NB4 (cell line): ENCODE measurements around the gene NTM.

Source experiments
- DNase-seq: peaks from one replicate; pipeline ENCODE4 v3.0.0; 2010; ENCODE audit warnings: low read depth
- H3K4me3 ChIP-seq: one replicate; pipeline ENCODE4 v1.5.1; 2011; ENCODE audit warnings: mild to moderate bottlenecking, low read depth, low read length, moderate library complexity
- MYC ChIP-seq: IDR thresholded peaks from 2 replicates; pipeline ENCODE4 v1.6.1; 2011; ENCODE audit warnings: low read depth, low read length
- POLR2A ChIP-seq: IDR thresholded peaks from 2 replicates; pipeline ENCODE4 v1.6.1; 2011; ENCODE audit warnings: mild to moderate bottlenecking; ENCODE audit not compliant: insufficient read length; ENCODE audit errors: extremely low read depth
- TF ChIP-seq, protein P1 (sequence below): IDR thresholded peaks from one replicate; pipeline ENCODE4 v1.5.1; 2012; ENCODE audit warnings: low read depth, low read length
- TF ChIP-seq, protein P2 (sequence below): IDR thresholded peaks from 2 replicates; pipeline ENCODE4 v1.6.1; 2011; ENCODE audit warnings: low read depth, low read length

NTM gene

DNA sequence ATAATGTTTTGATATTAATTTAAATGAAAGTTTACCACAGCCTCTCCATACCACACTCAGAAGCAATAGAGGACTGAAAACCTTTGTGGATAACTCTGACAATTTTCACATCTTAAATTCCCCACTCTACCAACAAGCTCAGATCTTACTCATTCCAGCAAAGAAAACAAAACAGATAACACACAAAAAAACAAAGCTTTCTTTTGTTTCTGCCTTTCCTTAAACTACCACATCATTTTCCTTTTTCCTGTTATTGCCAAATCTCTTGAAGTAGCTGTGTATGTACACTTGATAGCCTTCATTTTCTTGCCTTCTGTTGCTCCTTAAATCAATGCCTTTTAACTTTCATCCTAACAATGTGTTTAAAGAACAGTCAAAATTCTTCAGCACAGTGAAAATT is 484.9 kb downstream of the NTM start:
- no peak for DNase-seq
- TF ChIP-seq, protein P1, sequence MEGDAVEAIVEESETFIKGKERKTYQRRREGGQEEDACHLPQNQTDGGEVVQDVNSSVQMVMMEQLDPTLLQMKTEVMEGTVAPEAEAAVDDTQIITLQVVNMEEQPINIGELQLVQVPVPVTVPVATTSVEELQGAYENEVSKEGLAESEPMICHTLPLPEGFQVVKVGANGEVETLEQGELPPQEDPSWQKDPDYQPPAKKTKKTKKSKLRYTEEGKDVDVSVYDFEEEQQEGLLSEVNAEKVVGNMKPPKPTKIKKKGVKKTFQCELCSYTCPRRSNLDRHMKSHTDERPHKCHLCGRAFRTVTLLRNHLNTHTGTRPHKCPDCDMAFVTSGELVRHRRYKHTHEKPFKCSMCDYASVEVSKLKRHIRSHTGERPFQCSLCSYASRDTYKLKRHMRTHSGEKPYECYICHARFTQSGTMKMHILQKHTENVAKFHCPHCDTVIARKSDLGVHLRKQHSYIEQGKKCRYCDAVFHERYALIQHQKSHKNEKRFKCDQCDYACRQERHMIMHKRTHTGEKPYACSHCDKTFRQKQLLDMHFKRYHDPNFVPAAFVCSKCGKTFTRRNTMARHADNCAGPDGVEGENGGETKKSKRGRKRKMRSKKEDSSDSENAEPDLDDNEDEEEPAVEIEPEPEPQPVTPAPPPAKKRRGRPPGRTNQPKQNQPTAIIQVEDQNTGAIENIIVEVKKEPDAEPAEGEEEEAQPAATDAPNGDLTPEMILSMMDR, result no peak
- TF ChIP-seq MYC (no peak), POLR2A (no peak)
- TF ChIP-seq, protein P2, sequence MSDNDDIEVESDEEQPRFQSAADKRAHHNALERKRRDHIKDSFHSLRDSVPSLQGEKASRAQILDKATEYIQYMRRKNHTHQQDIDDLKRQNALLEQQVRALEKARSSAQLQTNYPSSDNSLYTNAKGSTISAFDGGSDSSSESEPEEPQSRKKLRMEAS, result no peak
- H3K4me3 ChIP-seq, result no peak overlapping the region

DNA sequence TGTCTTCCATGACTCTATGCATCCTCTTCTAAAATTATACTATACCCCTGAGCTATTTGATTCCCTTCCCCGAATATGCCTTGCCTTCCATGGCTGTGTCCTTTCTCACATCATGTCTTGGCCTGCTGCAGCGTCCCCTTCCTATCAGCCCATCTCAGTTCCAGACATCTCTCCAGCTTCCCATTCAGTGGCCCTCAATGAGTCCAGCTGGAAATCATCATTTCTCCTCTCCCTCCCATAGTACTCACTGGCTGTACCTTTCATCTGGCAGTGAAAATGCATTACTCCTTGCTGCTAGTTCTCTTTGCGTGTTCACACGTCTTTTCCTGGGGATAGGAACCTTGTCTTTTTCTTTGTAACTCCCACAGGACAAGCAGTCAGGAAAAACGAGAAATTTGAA is 486.8 kb downstream of the NTM start:
- TF ChIP-seq, protein P1, result no peak
- TF ChIP-seq MYC, result no peak
- TF ChIP-seq, protein P2, result no peak
- no peak for TF ChIP-seq POLR2A
- no peak overlapping the region for H3K4me3 ChIP-seq
- no peak for DNase-seq

DNA sequence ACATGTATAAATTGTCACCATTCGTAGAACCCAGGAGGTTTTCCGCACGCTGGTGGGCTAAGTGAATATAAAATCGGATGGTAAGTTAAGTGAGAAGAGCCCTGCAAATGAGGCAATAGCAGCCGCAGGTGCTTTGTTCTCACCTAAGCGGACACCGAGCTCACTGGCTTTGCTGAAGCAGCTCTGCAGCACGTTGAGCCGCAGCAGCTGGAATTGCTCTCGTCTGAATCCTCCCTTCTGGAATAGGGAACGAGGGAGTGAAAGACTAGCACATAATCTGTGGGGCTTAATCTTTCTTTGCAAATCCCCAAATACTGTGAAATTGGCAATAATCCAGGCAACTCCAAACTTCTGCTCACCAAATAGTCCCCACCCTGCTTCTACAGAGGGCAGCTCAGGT is 488.1 kb downstream of the NTM start:
- no peak overlapping the region for H3K4me3 ChIP-seq
- no peak for TF ChIP-seq MYC
- TF ChIP-seq, protein P2, result no peak
- TF ChIP-seq POLR2A, result no peak
- TF ChIP-seq, protein P1, result no peak
- DNase-seq, result no peak

DNA sequence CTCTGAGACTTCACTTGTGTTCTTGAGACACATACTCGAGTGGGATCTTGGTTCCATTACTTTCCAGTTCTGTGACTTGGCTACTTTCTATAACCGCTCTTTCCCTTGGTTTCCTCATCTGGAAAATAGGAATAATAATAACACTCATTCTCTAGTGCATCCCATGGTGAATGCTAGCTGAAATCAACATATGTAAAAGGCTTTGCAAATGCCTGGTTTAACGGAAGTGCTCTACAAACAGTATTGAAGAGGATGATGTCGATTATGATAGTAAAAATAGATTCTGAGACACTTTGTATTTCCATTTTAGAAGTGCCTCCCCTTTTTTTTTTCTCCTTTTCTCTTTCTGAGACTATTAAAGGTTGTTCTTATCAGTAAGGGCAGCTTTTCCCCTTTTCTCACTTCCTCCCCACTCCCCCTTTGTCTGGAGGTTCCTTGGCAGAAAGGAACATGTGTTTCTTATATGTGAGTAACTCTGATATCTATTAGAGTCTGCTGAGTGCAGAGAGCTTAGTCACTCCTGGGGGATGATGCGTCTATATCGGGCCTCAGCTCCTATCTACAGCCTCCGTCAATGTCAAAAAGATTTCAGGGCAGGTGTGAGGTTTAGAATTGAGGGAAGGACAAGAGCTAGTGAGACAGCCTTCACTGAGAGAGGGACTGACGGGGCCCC is 489.3 kb downstream of the NTM start:
- TF ChIP-seq, protein P2, result no peak
- TF ChIP-seq, protein P1, result no peak
- TF ChIP-seq POLR2A (no peak), MYC (no peak)
- no peak for DNase-seq
- no peak overlapping the region for H3K4me3 ChIP-seq

DNA sequence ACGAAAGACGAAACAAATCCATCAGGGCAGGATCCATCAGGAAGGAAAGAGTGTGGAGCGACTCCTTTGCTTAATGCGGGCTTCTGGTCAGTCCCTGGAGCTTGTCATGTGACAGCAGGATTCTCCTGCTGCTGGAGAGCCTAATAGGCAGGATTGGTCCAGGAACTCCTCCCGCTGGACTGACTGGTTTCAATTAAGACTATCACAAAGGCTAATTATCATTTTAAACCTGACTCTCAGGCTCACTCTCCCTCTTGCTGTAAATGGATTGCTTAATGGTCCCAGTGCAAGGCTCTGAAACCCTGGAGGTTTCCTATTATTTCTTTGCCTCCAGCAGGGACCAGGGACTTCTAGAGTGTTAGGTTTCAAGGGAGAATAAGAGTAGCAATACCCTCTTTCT is 493.8 kb downstream of the NTM start:
- no peak for DNase-seq
- TF ChIP-seq, protein P2, result no peak
- TF ChIP-seq, protein P1, result no peak
- TF ChIP-seq POLR2A (no peak), MYC (no peak)
- H3K4me3 ChIP-seq, result no peak overlapping the region
